ENCODE results near the gene FKBP5.

GRCh38 chr6:35716798-35717197, 28.1 kb upstream of the FKBP5 start:
- no peak for TF ChIP-seq CTCF (IDR thresholded peaks at IDR 0.05; ENCODE audit: poor library complexity, severe bottlenecking)
- no peak for TF ChIP-seq EZH2 (IDR thresholded peaks at IDR 0.05; ENCODE audit: borderline replicate concordance, insufficient read depth, low read length, poor library complexity, severe bottlenecking)
- no peak for TF ChIP-seq EP300 (conservative IDR thresholded peaks at IDR 0.05; ENCODE audit: poor library complexity, severe bottlenecking)

Measured in neural cell (in vitro differentiated cells).